ENCODE data around the gene SLC4A5.

The SLC4A5 gene

DNA sequence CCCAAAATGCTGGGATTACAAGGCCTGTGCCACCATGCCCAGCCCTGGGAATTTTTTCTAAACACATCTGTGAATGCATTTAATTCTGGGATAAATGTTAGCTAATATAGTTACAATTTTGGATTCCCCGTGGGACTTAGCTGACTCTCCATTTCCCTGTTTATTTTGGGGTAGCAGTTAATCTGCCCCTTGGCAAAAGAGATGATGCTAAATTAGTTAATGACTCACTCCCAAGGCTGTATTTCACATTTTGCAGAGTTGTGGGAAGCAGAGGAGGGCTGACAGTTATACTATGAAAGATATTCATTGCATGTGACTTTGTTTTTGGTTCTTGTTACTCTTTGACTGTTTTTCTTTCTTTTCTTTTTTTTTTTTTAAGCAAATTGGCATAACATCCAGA, 141.6 kb downstream of the SLC4A5 start:
- DNase-seq (ENCODE audit: low spot score), result no peak
- Histone ChIP-seq H3K4me3 (no peak overlapping the region), H3K27ac (peak overlapping the region; percentile 29 to 95)

DNA sequence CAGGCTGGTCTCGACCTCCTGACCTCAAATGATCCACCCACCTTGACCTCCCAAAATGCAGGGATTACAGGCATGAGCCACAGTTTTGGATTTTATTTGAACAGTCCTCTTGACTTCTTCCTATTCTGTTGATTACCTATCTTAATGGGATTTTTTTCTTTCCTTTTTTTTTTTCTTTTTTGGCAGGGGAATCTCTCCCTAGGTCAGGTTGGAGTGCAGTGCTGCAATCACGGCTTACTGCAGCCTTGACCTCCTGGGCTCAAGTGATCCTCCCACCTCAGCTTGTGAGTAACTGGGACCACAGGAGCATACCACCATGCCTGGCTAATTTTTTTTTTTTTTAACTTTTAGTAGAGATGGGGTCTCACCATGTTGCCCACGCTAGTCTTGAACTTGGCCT, 142.0 kb downstream of the SLC4A5 start:
- no peak for DNase-seq (ENCODE audit: low spot score)
- Histone ChIP-seq H3K4me3 (peak overlapping the region; percentile 76), H3K27ac (peak overlapping the region; percentile 60 to 95)
- TF ChIP-seq, protein P1, sequence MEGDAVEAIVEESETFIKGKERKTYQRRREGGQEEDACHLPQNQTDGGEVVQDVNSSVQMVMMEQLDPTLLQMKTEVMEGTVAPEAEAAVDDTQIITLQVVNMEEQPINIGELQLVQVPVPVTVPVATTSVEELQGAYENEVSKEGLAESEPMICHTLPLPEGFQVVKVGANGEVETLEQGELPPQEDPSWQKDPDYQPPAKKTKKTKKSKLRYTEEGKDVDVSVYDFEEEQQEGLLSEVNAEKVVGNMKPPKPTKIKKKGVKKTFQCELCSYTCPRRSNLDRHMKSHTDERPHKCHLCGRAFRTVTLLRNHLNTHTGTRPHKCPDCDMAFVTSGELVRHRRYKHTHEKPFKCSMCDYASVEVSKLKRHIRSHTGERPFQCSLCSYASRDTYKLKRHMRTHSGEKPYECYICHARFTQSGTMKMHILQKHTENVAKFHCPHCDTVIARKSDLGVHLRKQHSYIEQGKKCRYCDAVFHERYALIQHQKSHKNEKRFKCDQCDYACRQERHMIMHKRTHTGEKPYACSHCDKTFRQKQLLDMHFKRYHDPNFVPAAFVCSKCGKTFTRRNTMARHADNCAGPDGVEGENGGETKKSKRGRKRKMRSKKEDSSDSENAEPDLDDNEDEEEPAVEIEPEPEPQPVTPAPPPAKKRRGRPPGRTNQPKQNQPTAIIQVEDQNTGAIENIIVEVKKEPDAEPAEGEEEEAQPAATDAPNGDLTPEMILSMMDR (IDR thresholded peaks at IDR 0.05), result no peak

More for the DNA sequence above, 141.6 kb downstream of the SLC4A5 start:
- TF ChIP-seq, protein P1 (IDR thresholded peaks at IDR 0.05), result no peak

GRCh38 chr2:74199871-74200305, 143.3 kb downstream of the SLC4A5 start:
- TF ChIP-seq, protein P1 (IDR thresholded peaks at IDR 0.05), result no peak
- no peak for DNase-seq (ENCODE audit: low spot score)
- peak overlapping the region; percentile 76 for H3K4me3 ChIP-seq
- peak overlapping the region; percentile 94 to 95 for H3K27ac ChIP-seq

DNA sequence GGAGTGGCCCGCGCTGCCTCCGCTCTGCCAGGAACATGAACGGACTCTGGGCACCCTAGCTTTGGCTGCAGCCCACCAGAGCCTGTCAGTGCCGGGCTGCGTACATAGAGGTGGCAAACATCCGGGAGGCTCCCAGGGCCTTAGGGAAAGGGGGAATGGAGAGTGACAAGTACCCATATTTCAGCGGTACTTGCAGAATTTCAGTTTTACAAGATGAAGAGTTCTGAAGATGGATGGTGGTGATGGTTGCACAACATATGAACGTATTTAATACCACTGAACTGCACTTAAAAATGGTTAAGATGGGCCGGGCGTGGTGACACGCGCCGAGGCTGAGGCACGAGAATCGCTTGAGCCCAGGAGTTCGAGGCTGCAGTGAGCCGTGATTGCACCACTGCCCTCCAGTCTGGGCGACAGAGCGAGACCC, 143.9 kb downstream of the SLC4A5 start:
- Histone ChIP-seq H3K27ac (peak overlapping the region; percentile 94 to 95), H3K4me3 (peak overlapping the region; percentile 76)
- DNase-seq (ENCODE audit: low spot score), result no peak
- TF ChIP-seq, protein P1 (IDR thresholded peaks at IDR 0.05), result no peak

DNA sequence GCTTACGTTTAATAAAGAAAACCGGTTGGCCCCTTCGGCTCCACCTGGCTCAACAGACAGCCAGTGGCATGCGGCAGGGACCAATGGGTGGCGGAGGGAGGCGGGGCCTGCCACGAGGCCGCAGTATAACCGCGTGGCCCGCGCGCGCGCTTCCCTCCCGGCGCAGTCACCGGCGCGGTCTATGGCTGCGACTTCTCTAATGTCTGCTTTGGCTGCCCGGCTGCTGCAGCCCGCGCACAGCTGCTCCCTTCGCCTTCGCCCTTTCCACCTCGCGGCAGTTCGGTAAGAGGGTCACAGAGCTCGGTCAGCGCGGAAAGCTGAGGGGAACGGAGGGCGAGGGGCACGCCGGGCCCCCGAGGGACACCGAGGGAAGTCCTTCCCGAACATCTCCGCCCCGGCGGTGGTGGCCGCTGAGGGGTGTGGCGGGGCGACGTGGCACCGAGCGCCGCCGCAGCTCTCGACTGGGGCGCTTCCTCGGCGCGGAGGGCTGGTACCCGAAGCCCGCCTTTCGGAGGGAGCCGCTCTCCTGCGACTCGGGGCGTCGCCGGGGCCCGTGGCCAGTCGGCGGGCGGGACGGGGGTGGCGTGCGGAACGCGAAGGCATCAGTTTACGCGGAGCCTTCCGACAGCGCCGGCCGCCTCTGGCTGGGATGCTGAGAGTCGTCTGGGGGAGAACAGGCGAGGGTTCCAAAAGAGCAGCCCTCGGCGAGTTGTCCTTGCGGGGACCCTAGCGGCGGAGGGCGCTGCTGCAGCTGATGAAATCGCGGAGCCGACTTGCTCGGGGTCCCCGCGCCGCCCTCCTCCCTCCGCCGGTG, 144.5 kb downstream of the SLC4A5 start, which contains the start of gene MTHFD2:
TSS of gene MTHFD2 (plus strand) at position 155 of the 814 bp plus-strand sequence. CDS start at position 182, 27 bp downstream.
- Histone ChIP-seq H3K4me3 (peak within 1 kb of the TSS; percentile 76), H3K27ac (peak within 1 kb of the TSS; percentile 94 to 95)
- peak; percentile 95 for DNase-seq (ENCODE audit: low spot score)
- TF ChIP-seq, protein P1 (IDR thresholded peaks at IDR 0.05), result peak; percentile 90

DNA sequence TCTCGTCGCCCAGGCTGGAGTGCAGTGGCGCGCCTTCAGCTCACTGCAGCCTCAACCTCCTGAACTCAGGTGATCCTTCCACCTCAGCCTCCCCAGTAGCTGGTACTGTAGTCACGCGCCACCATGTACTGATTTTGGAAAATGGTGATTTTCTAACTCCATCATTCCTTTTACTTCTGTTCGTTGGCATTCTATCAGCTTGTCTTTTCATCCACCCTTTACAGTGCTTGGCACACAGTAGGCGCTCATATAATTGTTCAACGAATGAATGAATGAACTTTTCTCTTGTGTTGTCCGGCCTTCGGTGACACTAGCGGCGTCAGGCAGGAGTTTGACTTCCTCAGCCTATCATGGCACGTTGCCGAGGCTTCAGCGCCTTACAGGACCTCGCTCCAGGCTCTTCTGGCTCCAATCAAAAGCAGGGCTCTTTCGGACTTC, 145.2 kb downstream of the SLC4A5 start:
- peak overlapping the region; percentile 76 for H3K4me3 ChIP-seq
- TF ChIP-seq, protein P1 (IDR thresholded peaks at IDR 0.05), result no peak
- DNase-seq (ENCODE audit: low spot score), result no peak
- peak overlapping the region; percentile 94 to 95 for H3K27ac ChIP-seq

- no peak for DNase-seq (ENCODE audit: low spot score)
- Histone ChIP-seq H3K4me3 (no peak overlapping the region), H3K27ac (no peak overlapping the region)
- TF ChIP-seq, protein P1 (IDR thresholded peaks at IDR 0.05), result no peak
These were observed 146.2 kb downstream of the SLC4A5 start for GRCh38 chr2:74197049-74197448.
